ENCODE data around the gene PARD6A. TPM values are rescaled to one million over a fixed set of nuclear protein-coding genes. Genes with fewer than 3 reads are reported as not detected.
A peak's percentile ranks its signal among the peaks of the same experiment; 100 is the strongest.

PARD6A gene
- total RNA-seq, 1 experiment from 2014 or later: 10.8 TPM

- no peak overlapping the region for H2AK5ac ChIP-seq (ENCODE audit: insufficient read length, low read length)
- no peak overlapping the region for H2BK120ac ChIP-seq (ENCODE audit: low read depth, low read length, poor library complexity, severe bottlenecking)
- H3K23ac ChIP-seq (ENCODE audit: insufficient read length, low read depth, low read length): no peak overlapping the region
- no peak overlapping the region for H3K27ac ChIP-seq (ENCODE audit: insufficient read length, low read depth, low read length)
- H4K8ac ChIP-seq (replicated peaks; ENCODE audit: insufficient read length, low read depth, low read length): no peak overlapping the region
- H2AFZ ChIP-seq (ENCODE audit: low read length): no peak overlapping the region
- H3K27me3 ChIP-seq (ENCODE audit: insufficient read depth, low read length): no peaks in the 10 kb centered on the region
- no peak overlapping the region for H2BK5ac ChIP-seq (ENCODE audit: insufficient read length, low read length)
- WGBS (ENCODE audit: extremely low coverage, insufficient read length, low lambda C conversion rate): no CpG with 5 or more reads among the region's 2 CpGs
- no peak for TF ChIP-seq CTCF (conservative IDR thresholded peaks at IDR 0.05)
- Mint-ChIP-seq H3K9me3 (peaks cover 0 to 4% of the 10 kb centered on the region in 2 experiments; a peak in 2 of 5 replicates), H3K27ac (peak overlapping the region in 1 of 3 experiments; percentile 64; a peak in 1 of 7 replicates), H3K4me1 (no peaks in the 10 kb centered on the region), H3K4me3 (no peak overlapping the region), H3K27me3 (ENCODE audit: low read depth) (no peaks in the 10 kb centered on the region), H3K36me3 (ENCODE audit: insufficient read depth in 1 of 3, low read depth in 3 of 3) (peaks cover 5 to 6% (median 6%) of the 10 kb centered on the region in 3 experiments; a peak in 5 of 7 replicates)
- no peak overlapping the region for H2BK12ac ChIP-seq (ENCODE audit: insufficient read length, low read depth, low read length)
- H3K4me2 ChIP-seq (ENCODE audit: insufficient read depth, insufficient read length, low read length): no peak overlapping the region
- no peaks in the 10 kb centered on the region for H3K9me3 ChIP-seq (ENCODE audit: control insufficient read depth, low read depth, low read length)
- no peaks in the 10 kb centered on the region for H3K23me2 ChIP-seq (ENCODE audit: insufficient read length, low read depth, low read length, poor library complexity, severe bottlenecking)
- no peak overlapping the region for H2BK15ac ChIP-seq (ENCODE audit: low read depth, low read length)
- H3K4ac ChIP-seq (ENCODE audit: low read depth, low read length): no peak overlapping the region
- no peaks in the 10 kb centered on the region for H3K79me2 ChIP-seq (ENCODE audit: insufficient read depth, low read length)
- no peak for DNase-seq
- no peak overlapping the region for H3K9ac ChIP-seq (ENCODE audit: extremely low read depth, insufficient read length, low read length)
- H3K18ac ChIP-seq (ENCODE audit: insufficient read length, low read depth, low read length): no peak overlapping the region
- no peaks in the 10 kb centered on the region for H4K20me1 ChIP-seq (ENCODE audit: control insufficient read depth, insufficient read depth, insufficient read length)
- H3K4me1 ChIP-seq (ENCODE audit: insufficient read depth, low read length): no peaks in the 10 kb centered on the region
- no peak overlapping the region for H2BK20ac ChIP-seq (ENCODE audit: low read depth, low read length, poor library complexity, severe bottlenecking)
- H3K56ac ChIP-seq (ENCODE audit: insufficient read length, low read depth, low read length): no peak overlapping the region
- H3K14ac ChIP-seq (ENCODE audit: insufficient read depth, low read length): no peak overlapping the region
- no peak overlapping the region for H4K5ac ChIP-seq (ENCODE audit: insufficient read length, low read depth, low read length)
- H3T11ph ChIP-seq (ENCODE audit: low read length): no peak overlapping the region
- no peaks in the 10 kb centered on the region for H3K79me1 ChIP-seq (ENCODE audit: insufficient read depth, low read depth, low read length, poor library complexity, severe bottlenecking)
- H4K91ac ChIP-seq (ENCODE audit: insufficient read length, low read depth, low read length): no peak overlapping the region
Measured at GRCh38 chr16:67694611-67695010, 33.9 kb downstream of the PARD6A start.
